Measurements from ENCODE around the gene THOC7. TPM values are rescaled to one million over a fixed set of nuclear protein-coding genes. Genes with fewer than 3 reads are reported as not detected.

THOC7 gene
- total and polyA plus RNA-seq, 7 donors, result 61.0 to 102 (median 76.9) TPM

- H3K36me3 ChIP-seq (ENCODE audit: insufficient read depth in 1 of 2, low read depth in 1 of 2), result no peaks in the 10 kb centered on the region
- no peaks in the 10 kb centered on the region for H3K27me3 ChIP-seq (ENCODE audit: insufficient read depth in 3 of 3, low read length in 2 of 3)
- ATAC-seq, result no peak
- WGBS, 3 donors, result 72 to 82% (median 81%) methylated on average over 3 of the region's 3 CpGs
- no peak for DNase-seq
- TF ChIP-seq CTCF (IDR thresholded peaks at IDR 0.05), result no peak
- H3K9me3 ChIP-seq, result no peaks in the 10 kb centered on the region
- no peaks in the 10 kb centered on the region for H3K4me1 ChIP-seq
- intact Hi-C loops (cut with DNase I), result no loop called here
- H3K27ac ChIP-seq, result no peak overlapping the region
- H3K4me3 ChIP-seq, result no peak overlapping the region
Measured at GRCh38 chr3:63808633-63809032, 55.0 kb downstream of the THOC7 start.

- no peak for TF ChIP-seq CTCF (IDR thresholded peaks at IDR 0.05)
- Histone ChIP-seq H3K36me3 (ENCODE audit: insufficient read depth in 1 of 2, low read depth in 1 of 2) (no peaks in the 10 kb centered on the region), H3K4me3 (no peak overlapping the region), H3K4me1 (no peaks in the 10 kb centered on the region), H3K27ac (no peak overlapping the region), H3K27me3 (ENCODE audit: insufficient read depth in 3 of 3, low read length in 2 of 3) (no peaks in the 10 kb centered on the region), H3K9me3 (no peaks in the 10 kb centered on the region)
- ATAC-seq, result no peak
- WGBS, 3 donors, result 59 to 67% (median 64%) methylated on average over 5 of the region's 5 CpGs
- intact Hi-C loops (cut with DNase I), result no loop called here
- no peak for DNase-seq
Measured at GRCh38 chr3:63807961-63808565, 55.5 kb downstream of the THOC7 start.

- no peak for DNase-seq
- H3K4me3 ChIP-seq, result no peak overlapping the region
- intact Hi-C loops (cut with DNase I), result no loop called here
- no peaks in the 10 kb centered on the region for H3K36me3 ChIP-seq (ENCODE audit: insufficient read depth in 1 of 2, low read depth in 1 of 2)
- no peak for ATAC-seq
- no peak for TF ChIP-seq CTCF (IDR thresholded peaks at IDR 0.05)
- no peak overlapping the region for H3K27ac ChIP-seq
- H3K9me3 ChIP-seq, result no peaks in the 10 kb centered on the region
- H3K4me1 ChIP-seq, result no peaks in the 10 kb centered on the region
- no peaks in the 10 kb centered on the region for H3K27me3 ChIP-seq (ENCODE audit: insufficient read depth in 3 of 3, low read length in 2 of 3)
- WGBS, 3 donors, result 78 to 86% (median 85%) methylated on average over 5 of the region's 5 CpGs
Measured at GRCh38 chr3:63803911-63804310, 59.7 kb downstream of the THOC7 start.

- no peak for ATAC-seq
Measured at GRCh38 chr3:63800097-63800496, 63.5 kb downstream of the THOC7 start.

More at GRCh38 chr3:63800097-63800496, 63.5 kb downstream of the THOC7 start:
- Histone ChIP-seq H3K4me1 (no peaks in the 10 kb centered on the region), H3K36me3 (ENCODE audit: insufficient read depth in 1 of 2, low read depth in 1 of 2) (no peaks in the 10 kb centered on the region), H3K9me3 (no peaks in the 10 kb centered on the region), H3K4me3 (no peak overlapping the region), H3K27me3 (ENCODE audit: insufficient read depth in 3 of 3, low read length in 2 of 3) (no peaks in the 10 kb centered on the region), H3K27ac (no peak overlapping the region)
- WGBS, 3 donors, result 48 to 56% (median 54%) methylated on average over 5 of the region's 5 CpGs
- no peak for TF ChIP-seq CTCF (IDR thresholded peaks at IDR 0.05)
- DNase-seq, result no peak
- intact Hi-C loops (cut with DNase I), result no loop called here
